Left ventricle myocardium inferior (tissue), 1 donor: ENCODE results near the gene TMEM147. TPM values are rescaled to one million over a fixed set of nuclear protein-coding genes. Genes with fewer than 3 reads are reported as not detected.

Experiments used
- DNase-seq: peaks from one replicate; pipeline ENCODE4 v3.0.0-alpha.2; 2020
- H3K27ac ChIP-seq: fragments of 200-600 bp; replicated peaks from 2 replicates; pipeline ENCODE4 v1.8.0; 2021
- H3K27me3 ChIP-seq: fragments of 200-600 bp; 2 replicates; pipeline ENCODE4 v1.8.0; 2021; ENCODE audit warnings: low read depth
- H3K36me3 ChIP-seq: fragments of 200-600 bp; 2 replicates; pipeline ENCODE4 v1.8.0; 2021
- H3K4me1 ChIP-seq: fragments of 200-600 bp; 2 replicates; pipeline ENCODE4 v1.8.0; 2021
- H3K4me3 ChIP-seq: fragments of 200-600 bp; 2 replicates; pipeline ENCODE4 v1.8.0; 2021; ENCODE audit warnings: mild to moderate bottlenecking, moderate library complexity
- H3K9me3 ChIP-seq: fragments of 200-600 bp; replicated peaks from 2 replicates; pipeline ENCODE4 v1.8.0; 2021
- CTCF ChIP-seq: fragments of 200-600 bp; IDR thresholded peaks from 2 replicates; pipeline ENCODE4 v1.8.0; 2021; ENCODE audit warnings: antibody characterized with exemption, mild to moderate bottlenecking, borderline replicate concordance
- intact Hi-C: fragments of 100-400 bp; cut with micrococcal nuclease; formaldehyde crosslinking; loops from one replicate; pipeline ENCODE4 v1.11.0; 2022
- total RNA-seq: library from RNA; stranded (reverse); fragmentation: NEBNext Ultra II Directional; extraction: Animal tissue kit (Norgen Biotek cat#: 25700); gene quantifications from one replicate; pipeline ENCODE4 v1.2.1, GENCODE V29; 2021
- donor health status: DM: no; HTN: yes; CAD: no; lungs with severe emphysema.

TMEM147 gene
- total RNA-seq, 1 donor from 2014 or later: 84.3 TPM

- Histone ChIP-seq H3K27me3 (peaks cover 12% of the 10 kb centered on the region), H3K9me3 (no peaks in the 10 kb centered on the region), H3K36me3 (no peaks in the 10 kb centered on the region), H3K4me3 (no peak overlapping the region), H3K27ac (no peak overlapping the region), H3K4me1 (peaks cover 7% of the 10 kb centered on the region)
- no peak for TF ChIP-seq CTCF
- intact Hi-C loops: no loop called here
- no peak for DNase-seq
Measured at GRCh38 chr19:35501684-35502083, 43.7 kb upstream of the TMEM147 start.

GRCh38 chr19:35502751-35503150 is 42.7 kb upstream of the TMEM147 start:
- peaks cover 23% of the 10 kb centered on the region for H3K27me3 ChIP-seq

GRCh38 chr19:35506011-35506410 is 39.4 kb upstream of the TMEM147 start:
- Histone ChIP-seq H3K4me1 (peaks cover 20% of the 10 kb centered on the region), H3K4me3 (no peak overlapping the region), H3K27ac (no peak overlapping the region), H3K9me3 (no peaks in the 10 kb centered on the region), H3K36me3 (no peaks in the 10 kb centered on the region), H3K27me3 (peaks cover 49% of the 10 kb centered on the region)
- DNase-seq: no peak
- intact Hi-C loops: no loop called here
- no peak for TF ChIP-seq CTCF

More at GRCh38 chr19:35502751-35503150, 42.7 kb upstream of the TMEM147 start:
- Histone ChIP-seq H3K27ac (no peak overlapping the region), H3K9me3 (no peaks in the 10 kb centered on the region), H3K4me3 (no peak overlapping the region), H3K4me1 (peaks cover 7% of the 10 kb centered on the region), H3K36me3 (no peaks in the 10 kb centered on the region)
- DNase-seq: no peak
- no peak for TF ChIP-seq CTCF
- intact Hi-C loops: no loop called here

GRCh38 chr19:35507561-35507960 is 37.9 kb upstream of the TMEM147 start:
- no peak for TF ChIP-seq CTCF
- no peak overlapping the region for H3K4me3 ChIP-seq
- H3K9me3 ChIP-seq: no peaks in the 10 kb centered on the region
- H3K4me1 ChIP-seq: peaks cover 20% of the 10 kb centered on the region
- no peak overlapping the region for H3K27ac ChIP-seq
- intact Hi-C loops: no loop called here
- H3K36me3 ChIP-seq: no peaks in the 10 kb centered on the region
- no peak for DNase-seq
- H3K27me3 ChIP-seq: peaks cover 64% of the 10 kb centered on the region

GRCh38 chr19:35508129-35508528 is 37.3 kb upstream of the TMEM147 start:
- intact Hi-C loops: no loop called here
- Histone ChIP-seq H3K9me3 (no peaks in the 10 kb centered on the region), H3K4me1 (peaks cover 14% of the 10 kb centered on the region), H3K36me3 (no peaks in the 10 kb centered on the region), H3K4me3 (no peak overlapping the region), H3K27ac (no peak overlapping the region), H3K27me3 (peaks cover 70% of the 10 kb centered on the region)
- no peak for DNase-seq
- TF ChIP-seq CTCF: no peak
